GM12873 (cell line): ENCODE results near the gene SPATS2.

Source experiments
- CTCF ChIP-seq: IDR thresholded peaks from 2 replicates; pipeline ENCODE4 v1.5.1; 2012; ENCODE audit warnings: low read depth, mild to moderate bottlenecking, moderate library complexity, low read length, control low read depth; ENCODE audit not compliant: insufficient read depth; ENCODE audit errors: missing control alignments

SPATS2 gene

DNA sequence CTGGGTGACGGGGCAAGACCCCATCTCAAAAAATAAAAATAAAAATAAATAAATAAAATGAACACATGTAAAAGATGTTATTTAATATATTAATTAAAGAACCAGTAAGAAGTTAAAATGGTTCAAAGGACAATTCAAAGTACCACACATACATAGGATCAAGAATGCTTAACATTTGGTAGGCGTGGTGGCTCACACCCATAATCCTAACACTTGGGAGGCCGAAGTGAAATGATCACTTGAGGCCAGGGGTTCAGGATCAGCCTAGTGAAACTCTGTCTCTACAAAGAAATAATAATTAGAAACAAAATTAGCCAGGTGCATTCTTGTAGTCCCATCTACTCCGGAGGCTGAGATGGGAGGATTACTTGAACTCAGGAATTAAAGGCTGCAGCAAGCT is 53.3 kb downstream of the SPATS2 start:
- TF ChIP-seq CTCF: no peak

GRCh38 chr12:49422114-49422513 is 54.9 kb downstream of the SPATS2 start:
- TF ChIP-seq CTCF: no peak

DNA sequence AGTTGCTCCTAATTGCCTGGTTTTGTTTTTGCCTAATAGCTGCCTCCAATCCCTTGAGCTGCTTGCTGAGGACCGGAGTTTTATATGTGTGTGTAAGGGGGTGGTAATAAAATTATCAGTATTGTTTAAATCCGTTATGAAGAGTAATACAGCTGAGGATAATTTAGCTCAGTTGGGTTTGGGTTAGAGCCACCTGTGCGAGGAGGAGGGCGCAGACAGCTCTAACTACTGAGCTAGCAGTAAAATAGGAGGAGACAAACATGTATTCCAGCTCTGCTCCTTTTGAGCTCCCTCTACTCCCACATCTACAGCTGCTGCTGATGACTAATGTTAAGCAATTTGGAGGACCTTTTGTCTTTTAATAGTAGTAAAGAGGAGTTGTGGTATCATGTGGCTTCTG is 61.5 kb downstream of the SPATS2 start:
- TF ChIP-seq CTCF: no peak

DNA sequence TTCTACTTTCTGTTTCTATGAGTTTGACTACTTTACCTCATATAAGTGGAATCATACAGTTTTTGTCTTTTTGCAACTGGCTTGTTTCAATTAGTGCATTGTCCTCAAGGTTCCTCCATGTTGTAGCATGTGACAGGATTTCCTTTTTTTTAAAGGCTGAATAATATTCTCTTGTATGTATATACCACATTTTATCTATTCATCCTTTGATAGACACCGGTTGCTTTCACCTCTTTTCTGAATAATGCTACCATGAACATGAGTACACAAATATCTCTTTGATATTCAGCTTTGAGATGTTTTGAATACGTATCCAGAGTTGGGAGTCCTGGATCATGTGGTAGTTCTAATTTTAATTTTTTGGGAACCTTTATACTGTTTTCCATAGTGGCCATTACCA is 65.4 kb downstream of the SPATS2 start:
- TF ChIP-seq CTCF: no peak

- no peak for TF ChIP-seq CTCF
Observed at GRCh38 chr12:49439042-49439441, 71.8 kb downstream of the SPATS2 start.

DNA sequence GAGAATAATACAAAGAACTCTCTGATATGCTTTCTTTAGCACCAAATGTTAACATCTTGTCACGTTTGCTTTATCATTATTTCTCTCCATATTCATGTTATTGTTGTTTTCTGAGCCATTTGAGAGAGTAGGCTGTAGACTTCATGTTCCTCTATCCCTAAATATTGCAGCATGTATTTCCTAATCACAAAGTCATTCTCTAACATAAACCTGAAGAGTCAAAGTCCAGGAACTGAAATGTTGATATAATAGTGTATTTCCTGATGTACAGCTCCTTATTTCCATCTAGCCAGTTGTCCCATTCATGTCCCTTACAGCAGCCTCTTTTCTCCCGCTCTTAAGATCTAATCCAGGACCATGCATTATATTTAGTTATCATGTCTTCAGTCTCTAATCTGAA is 72.8 kb downstream of the SPATS2 start:
- TF ChIP-seq CTCF: no peak

DNA sequence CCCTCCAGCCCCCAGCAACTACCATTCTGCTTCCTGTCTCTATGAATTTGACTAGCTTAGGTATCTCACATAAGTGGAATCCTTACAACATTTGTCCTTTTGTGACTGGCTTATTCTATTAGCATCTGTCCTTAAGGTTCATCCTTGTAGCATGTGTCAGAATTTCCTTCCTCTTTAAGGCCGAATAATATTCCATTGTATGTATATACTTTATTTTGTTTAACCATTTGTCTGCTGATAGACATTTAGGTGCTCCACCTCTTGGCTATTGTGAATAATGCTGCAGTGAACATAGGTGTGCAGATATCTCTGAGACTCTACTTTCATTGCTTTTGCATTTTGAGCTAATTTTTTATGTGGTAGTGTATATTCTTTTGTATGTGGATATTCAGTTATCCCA is 75.7 kb downstream of the SPATS2 start:
- TF ChIP-seq CTCF: no peak

- no peak for TF ChIP-seq CTCF
Observed at GRCh38 chr12:49446571-49446970, 79.3 kb downstream of the SPATS2 start.
